ENCODE data around the gene FEV.

FEV gene

GRCh38 chr2:218985021-218985324 lies at the start of gene FEV:
Gene FEV, minus strand, starts transcription at chr2:218985184. Its CDS starts 109 bp downstream, at chr2:218985075.
- no peak for DNase-seq (ENCODE audit: low spot score)

DNA sequence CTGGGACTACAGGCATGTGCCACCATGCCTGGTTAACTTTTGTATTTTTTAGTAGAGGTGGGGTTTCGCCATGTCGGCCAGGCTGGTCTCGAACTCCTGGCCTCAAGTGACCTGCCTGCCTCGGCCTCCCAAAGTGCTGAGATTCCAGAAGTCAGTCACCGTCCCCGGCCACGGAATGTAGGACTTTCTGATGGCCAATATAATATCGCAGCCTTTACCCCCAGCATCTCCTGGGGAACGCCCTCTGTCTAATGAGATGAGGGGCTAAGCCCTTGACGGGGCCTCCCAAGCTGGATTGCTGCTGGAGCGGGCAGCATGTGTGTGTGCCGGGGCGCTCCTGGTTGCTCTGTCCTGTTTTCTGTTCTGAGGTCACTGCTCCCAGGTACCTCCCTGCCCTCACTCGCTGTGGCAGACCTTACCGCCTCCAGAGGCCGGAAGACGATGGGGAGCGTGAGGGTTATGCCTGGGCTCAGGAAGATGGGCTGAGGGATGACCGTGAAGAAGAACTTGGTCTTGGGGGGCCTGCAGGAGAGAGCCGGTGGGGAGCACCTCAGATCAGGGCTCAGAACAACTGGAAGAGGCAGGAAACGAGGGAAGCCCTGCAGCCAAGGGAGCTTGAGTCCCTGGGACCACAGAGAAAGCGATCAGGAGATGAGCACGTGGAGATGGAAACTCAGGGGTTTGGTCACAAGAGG lies 47.2 kb upstream of the FEV start:
- DNase-seq (ENCODE audit: low spot score): no peak

DNA sequence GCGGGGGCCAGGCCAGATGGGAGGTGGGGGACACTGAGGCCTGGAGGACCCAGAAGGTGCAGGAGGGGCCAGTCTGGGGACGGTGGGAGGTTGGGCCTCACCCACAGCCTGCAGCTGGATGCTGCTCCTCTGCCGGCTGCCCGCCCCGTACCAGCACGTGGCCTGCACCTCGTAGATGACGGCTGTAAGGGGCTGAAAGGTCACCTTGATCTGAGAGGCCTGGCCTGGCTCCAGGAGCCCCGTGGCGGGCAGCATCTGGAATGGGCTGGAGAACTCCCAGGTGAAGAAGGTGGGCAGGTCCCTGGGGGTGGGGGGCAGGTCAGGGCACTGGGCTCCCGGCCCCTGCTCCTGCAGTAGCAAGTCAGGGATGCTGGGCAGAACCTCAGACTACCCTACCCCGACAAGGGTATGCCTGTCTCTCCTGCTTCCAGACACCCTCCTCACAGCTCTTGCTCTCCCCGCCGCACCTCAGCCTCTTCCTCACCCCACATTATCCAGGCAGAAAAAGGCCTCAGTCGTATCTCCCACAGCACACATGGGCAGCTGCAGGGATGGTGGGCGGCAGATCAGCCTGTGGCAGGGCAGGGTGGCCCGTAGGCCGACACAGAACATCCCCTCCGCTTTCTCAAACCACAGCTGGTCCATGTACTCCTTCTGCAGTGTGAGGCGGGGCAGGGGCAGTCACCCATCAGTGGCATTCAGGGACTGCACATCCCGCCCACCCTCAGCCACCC lies 46.2 kb upstream of the FEV start:
- no peak for DNase-seq (ENCODE audit: low spot score)

DNA sequence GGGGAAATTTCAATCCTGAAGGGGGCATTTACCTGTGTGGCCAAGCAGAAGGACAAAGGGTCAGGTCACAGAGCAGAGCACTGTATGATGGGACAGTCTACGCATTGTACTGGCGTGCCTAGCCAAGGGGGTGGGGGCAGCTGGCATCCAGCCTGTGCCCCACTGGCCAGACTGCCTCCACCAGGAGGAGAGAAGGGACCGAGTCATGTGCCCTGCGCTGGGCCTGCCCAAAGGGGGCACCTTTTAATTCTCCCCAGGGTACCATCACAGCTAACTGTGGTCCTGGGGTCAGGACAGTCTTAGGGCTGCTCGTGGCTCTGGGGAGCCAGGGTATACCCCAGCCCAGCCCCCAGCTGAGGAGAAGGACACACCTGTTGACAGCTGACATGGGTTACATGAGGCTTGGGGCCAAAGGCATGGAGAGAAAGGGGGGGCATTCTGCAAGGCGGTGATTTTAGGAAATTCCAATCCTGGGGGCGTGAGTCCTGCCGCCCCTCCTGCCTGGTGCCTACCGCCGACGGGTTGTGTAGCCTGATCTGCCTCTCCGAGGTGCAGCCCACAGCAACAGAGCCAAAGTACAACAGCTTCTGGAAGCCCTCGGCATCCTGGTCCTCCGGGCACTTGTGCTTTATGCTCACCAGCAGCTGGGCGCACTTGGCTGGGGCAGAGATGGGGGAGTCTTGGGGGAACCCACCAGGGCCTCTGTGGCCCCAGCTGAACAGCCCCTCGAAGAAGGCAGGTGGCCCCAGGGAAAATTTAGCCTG lies 45.4 kb upstream of the FEV start:
- no peak for DNase-seq (ENCODE audit: low spot score)

GRCh38 chr2:219029829-219030165 lies 44.8 kb upstream of the FEV start:
- peak; percentile 89 for DNase-seq (ENCODE audit: low spot score)

DNA sequence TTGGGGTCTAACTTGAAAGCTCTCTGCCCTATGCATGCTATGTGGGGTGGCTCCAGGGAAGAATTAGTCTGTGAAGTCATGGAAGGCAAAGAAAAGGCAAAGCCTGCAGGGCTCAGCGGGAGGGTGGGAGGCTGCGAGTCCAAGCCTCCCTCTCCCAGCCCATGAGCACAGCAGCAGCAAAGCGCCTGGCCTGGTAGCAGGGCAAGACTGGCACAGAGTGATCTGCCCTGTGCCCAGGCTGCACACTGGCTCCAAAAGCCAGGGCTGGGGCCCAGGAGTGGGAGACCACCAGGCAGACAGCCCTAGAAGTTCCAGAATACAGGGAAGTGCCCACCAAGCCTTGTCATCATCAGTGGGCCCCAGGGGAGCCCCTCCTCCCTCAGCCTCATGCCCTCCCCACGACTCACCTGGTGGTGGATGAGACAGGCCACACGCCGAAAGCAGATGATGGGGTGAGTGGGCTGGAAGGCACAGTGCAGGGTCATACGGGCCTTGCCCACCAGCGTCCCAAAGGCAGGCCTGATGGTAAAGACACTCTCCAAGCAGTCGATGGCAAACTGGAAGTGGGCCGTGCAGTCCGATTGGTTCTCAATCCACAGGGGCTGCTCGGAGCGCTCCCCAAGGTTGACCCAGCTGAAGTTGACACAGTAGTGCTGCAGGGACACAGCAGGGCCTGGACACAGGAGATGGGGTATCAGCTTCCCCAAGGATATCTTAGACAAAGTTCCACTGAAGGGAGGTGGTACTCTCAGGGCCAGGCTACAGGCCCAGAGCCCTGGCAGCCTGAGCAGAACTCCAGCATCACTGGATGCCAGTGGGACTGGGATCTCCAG lies 44.2 kb upstream of the FEV start:
- no peak for DNase-seq (ENCODE audit: low spot score)

- DNase-seq (ENCODE audit: low spot score): no peak
Measured at GRCh38 chr2:219028141-219028540, 43.2 kb upstream of the FEV start.

- no peak for DNase-seq (ENCODE audit: low spot score)
Measured at GRCh38 chr2:219027511-219028055, 42.6 kb upstream of the FEV start.

- DNase-seq (ENCODE audit: low spot score): no peak
Measured at GRCh38 chr2:219026946-219027345, 42.0 kb upstream of the FEV start.

- no peak for DNase-seq (ENCODE audit: low spot score)
Measured at GRCh38 chr2:219025637-219026585, 40.9 kb upstream of the FEV start.

DNA sequence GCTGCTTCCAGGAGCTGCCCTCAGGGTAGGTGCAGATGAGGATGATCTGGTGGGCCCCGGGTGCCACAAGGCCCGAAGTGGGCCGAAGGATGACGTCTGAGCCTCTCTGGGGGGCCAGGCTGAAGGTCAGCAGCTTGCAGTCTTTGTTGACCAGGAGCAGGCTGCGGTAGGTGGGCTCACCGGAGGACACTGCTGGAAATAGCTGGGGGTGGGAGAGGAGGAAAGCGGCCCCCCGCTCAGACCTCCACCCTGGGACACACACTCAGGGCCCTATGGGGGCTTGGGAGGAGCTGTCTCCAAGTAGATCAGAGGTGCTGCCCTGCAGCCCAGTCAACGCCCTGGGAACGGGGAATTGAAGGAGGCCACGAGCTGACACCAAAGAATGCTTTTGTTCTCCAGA lies 39.1 kb upstream of the FEV start:
- no peak for DNase-seq (ENCODE audit: low spot score)

GRCh38 chr2:219023045-219023605 lies 38.1 kb upstream of the FEV start:
- no peak for DNase-seq (ENCODE audit: low spot score)

- no peak for DNase-seq (ENCODE audit: low spot score)
Measured at GRCh38 chr2:219022616-219023015, 37.6 kb upstream of the FEV start.

- DNase-seq (ENCODE audit: low spot score): no peak
Measured at GRCh38 chr2:219022041-219022440, 37.1 kb upstream of the FEV start.

DNA sequence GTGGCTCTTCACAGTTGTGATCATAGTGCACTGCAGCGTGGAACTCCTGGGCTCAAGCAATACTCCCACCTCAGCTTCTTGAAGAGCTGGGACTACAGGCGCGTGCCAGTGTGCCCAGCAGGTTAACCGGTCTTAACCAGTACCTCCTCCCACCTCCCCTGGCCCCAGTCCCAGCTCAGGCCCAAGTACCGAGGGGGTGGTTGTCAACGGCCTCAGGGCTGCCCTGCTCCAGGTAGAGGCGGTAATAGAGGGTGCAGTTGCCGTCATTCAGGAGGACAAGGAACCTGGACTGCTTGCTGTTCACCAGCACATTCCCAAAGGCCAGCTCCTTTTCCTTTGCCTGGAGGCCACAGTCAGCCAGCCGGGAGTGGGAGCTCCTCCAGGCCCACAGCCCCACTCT lies 36.6 kb upstream of the FEV start:
- no peak for DNase-seq (ENCODE audit: low spot score)

GRCh38 chr2:219020604-219021365 lies 35.8 kb upstream of the FEV start:
- DNase-seq (ENCODE audit: low spot score): no peak

GRCh38 chr2:219019436-219019835 lies 34.5 kb upstream of the FEV start:
- DNase-seq (ENCODE audit: low spot score): no peak

DNA sequence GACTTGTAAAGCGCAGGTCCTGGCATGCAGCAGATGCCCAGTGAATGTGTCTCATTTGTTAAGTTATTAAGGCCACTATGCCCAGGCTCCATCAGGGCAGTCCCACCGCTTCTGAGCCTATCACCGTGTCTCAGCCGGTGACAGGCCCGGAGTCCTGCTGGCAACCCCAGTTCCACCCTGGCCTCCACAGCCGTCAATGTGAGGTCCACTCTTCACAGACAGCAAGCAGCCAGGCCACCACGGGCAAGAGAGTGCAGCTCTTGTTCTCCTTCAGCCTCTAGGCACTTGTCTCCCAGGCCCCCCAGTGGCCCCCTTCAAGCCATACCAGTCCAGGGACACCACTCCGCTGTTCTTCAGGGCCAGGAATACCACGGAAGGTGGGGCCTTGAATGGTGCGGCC lies 33.7 kb upstream of the FEV start:
- no peak for DNase-seq (ENCODE audit: low spot score)

- no peak for DNase-seq (ENCODE audit: low spot score)
Measured at GRCh38 chr2:219018286-219018685, 33.3 kb upstream of the FEV start.

All from hepatic stellate cell (primary cell).